ENCODE results near the gene CCDC85C. TPM values are rescaled to one million over a fixed set of nuclear protein-coding genes. Genes with fewer than 3 reads are reported as not detected.

Gene CCDC85C
- polyA plus RNA-seq, 1 experiment = 7.2 TPM

DNA sequence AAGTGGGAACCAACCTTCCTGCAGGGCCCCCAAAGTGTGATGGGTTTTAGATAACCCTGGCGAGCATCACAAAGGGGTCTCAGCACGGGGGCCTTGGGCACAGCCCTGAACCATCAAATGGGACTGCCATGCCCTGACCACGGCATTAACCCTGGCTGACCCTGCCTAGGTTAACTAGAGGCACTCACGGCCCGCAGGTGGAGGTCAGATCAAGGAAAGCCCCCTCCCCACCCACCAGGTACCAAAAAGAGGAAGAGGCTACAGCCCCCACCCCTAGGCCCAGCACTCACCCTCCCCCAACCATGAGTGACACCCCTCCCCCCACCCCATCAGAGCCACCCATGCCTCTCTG lies 80.3 kb downstream of the CCDC85C start:
- TF ChIP-seq, protein P1, sequence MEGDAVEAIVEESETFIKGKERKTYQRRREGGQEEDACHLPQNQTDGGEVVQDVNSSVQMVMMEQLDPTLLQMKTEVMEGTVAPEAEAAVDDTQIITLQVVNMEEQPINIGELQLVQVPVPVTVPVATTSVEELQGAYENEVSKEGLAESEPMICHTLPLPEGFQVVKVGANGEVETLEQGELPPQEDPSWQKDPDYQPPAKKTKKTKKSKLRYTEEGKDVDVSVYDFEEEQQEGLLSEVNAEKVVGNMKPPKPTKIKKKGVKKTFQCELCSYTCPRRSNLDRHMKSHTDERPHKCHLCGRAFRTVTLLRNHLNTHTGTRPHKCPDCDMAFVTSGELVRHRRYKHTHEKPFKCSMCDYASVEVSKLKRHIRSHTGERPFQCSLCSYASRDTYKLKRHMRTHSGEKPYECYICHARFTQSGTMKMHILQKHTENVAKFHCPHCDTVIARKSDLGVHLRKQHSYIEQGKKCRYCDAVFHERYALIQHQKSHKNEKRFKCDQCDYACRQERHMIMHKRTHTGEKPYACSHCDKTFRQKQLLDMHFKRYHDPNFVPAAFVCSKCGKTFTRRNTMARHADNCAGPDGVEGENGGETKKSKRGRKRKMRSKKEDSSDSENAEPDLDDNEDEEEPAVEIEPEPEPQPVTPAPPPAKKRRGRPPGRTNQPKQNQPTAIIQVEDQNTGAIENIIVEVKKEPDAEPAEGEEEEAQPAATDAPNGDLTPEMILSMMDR (IDR thresholded peaks at IDR 0.05; ENCODE audit: low read depth, low read length) = no peak
- Histone ChIP-seq H3K9me3 (ENCODE audit: control insufficient read depth, insufficient read depth, low read length) (no peaks in the 10 kb centered on the region; the same call in 1 of the 2 replicates), H3K27me3 (ENCODE audit: control insufficient read depth, insufficient read depth, low read length) (no peaks in the 10 kb centered on the region), H3K27ac (ENCODE audit: low read depth, low read length) (peak overlapping the region; percentile 81), H3K4me3 (ENCODE audit: low read depth, low read length) (no peak overlapping the region)
- DNase-seq (ENCODE audit: low read depth, low spot score) = no peak
- CTCF ChIA-PET = interaction anchor here (0.8 to 5.0 kb wide), 6 partner anchors 22 to 375 kb away, joined by 3 to 27 read pairs (median 4); no protein-coding TSS in a partner anchor
- POLR2A ChIA-PET = interaction anchor here (1.3 to 2.0 kb wide), 2 partner anchors 43 to 81 kb away, joined by 5 read pairs; partner anchors contain the start of genes CCDC85C, CCNK and SETD3

GRCh38 chr14:99522934-99523703 lies 80.9 kb downstream of the CCDC85C start:
- TF ChIP-seq, protein P1 (IDR thresholded peaks at IDR 0.05; ENCODE audit: low read depth, low read length) = no peak
- ChIA-PET POLR2A (interaction anchor here (1.3 to 2.0 kb wide), 3 partner anchors 42 to 81 kb away, joined by 3 to 5 read pairs (median 5); partner anchors contain the start of genes CCDC85C, CCNK and SETD3), CTCF (interaction anchor here (0.8 to 5.0 kb wide), 6 partner anchors 83 to 376 kb away, joined by 3 to 27 read pairs (median 4); no protein-coding TSS in a partner anchor)
- Histone ChIP-seq H3K27ac (ENCODE audit: low read depth, low read length) (peak overlapping the region; percentile 81), H3K27me3 (ENCODE audit: control insufficient read depth, insufficient read depth, low read length) (no peaks in the 10 kb centered on the region), H3K9me3 (ENCODE audit: control insufficient read depth, insufficient read depth, low read length) (no peaks in the 10 kb centered on the region; the same call in 1 of the 2 replicates), H3K4me3 (ENCODE audit: low read depth, low read length) (no peak overlapping the region)
- DNase-seq (ENCODE audit: low read depth, low spot score) = no peak

- peak; percentile 46 for DNase-seq (ENCODE audit: low read depth, low spot score)
- ChIA-PET POLR2A (interaction anchor here (1.2 to 2.0 kb wide), 4 partner anchors 41 to 82 kb away, joined by 3 to 5 read pairs (median 4); partner anchors contain the start of genes CCDC85C, CCNK and SETD3), CTCF (interaction anchor here (0.6 to 5.0 kb wide), 3 partner anchors 84 to 106 kb away, joined by 3 to 27 read pairs (median 4); no protein-coding TSS in a partner anchor)
- Histone ChIP-seq H3K9me3 (ENCODE audit: control insufficient read depth, insufficient read depth, low read length) (no peaks in the 10 kb centered on the region; the same call in 1 of the 2 replicates), H3K4me3 (ENCODE audit: low read depth, low read length) (no peak overlapping the region), H3K27ac (ENCODE audit: low read depth, low read length) (peak overlapping the region; percentile 81), H3K27me3 (ENCODE audit: control insufficient read depth, insufficient read depth, low read length) (no peaks in the 10 kb centered on the region)
- TF ChIP-seq, protein P1 (IDR thresholded peaks at IDR 0.05; ENCODE audit: low read depth, low read length) = peak; percentile 7; the same call in 1 of the 2 replicates
Observed at GRCh38 chr14:99522457-99522891, 81.5 kb downstream of the CCDC85C start.

DNA sequence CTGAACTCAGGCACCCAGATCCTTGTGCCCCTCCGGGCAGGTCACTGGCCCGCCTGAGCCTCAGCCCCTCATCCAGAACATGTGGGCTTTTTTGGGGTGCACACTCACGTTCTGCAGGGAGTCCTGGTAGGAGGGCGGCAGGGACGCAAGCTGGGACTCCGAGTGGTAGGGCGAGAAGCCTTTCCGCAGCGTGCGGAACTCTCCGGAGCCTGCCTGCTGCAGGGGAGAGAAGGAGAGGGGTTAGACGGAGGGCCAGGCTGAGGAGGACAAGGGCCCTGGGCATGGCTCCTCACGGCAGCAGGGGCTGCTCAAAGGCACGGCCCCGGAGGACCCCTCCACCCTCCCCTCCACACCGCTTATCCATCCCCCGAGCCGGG lies 82.0 kb downstream of the CCDC85C start:
- Histone ChIP-seq H3K27me3 (ENCODE audit: control insufficient read depth, insufficient read depth, low read length) (no peaks in the 10 kb centered on the region), H3K4me3 (ENCODE audit: low read depth, low read length) (no peak overlapping the region), H3K9me3 (ENCODE audit: control insufficient read depth, insufficient read depth, low read length) (no peaks in the 10 kb centered on the region; the same call in 1 of the 2 replicates), H3K27ac (ENCODE audit: low read depth, low read length) (peak overlapping the region; percentile 11)
- ChIA-PET CTCF (interaction anchor here (0.6 to 5.0 kb wide), 3 partner anchors 84 to 106 kb away, joined by 3 to 27 read pairs (median 4); no protein-coding TSS in a partner anchor), POLR2A (interaction anchor here (1.2 to 2.0 kb wide), 3 partner anchors 41 to 82 kb away, joined by 3 to 5 read pairs (median 3); partner anchors contain the start of genes CCDC85C, CCNK and SETD3)
- DNase-seq (ENCODE audit: low read depth, low spot score) = no peak
- TF ChIP-seq, protein P1 (IDR thresholded peaks at IDR 0.05; ENCODE audit: low read depth, low read length) = no peak

Measured in AG04450 (cell line).